Measurements from ENCODE around the gene SPTBN1. TPM values are rescaled to one million over a fixed set of nuclear protein-coding genes. Genes with fewer than 3 reads are reported as not detected.

Gene SPTBN1
- total and polyA plus RNA-seq, 9 of the 15 experiments (the other 6 are each of a cell fraction or from before 2014, with no cell fraction given): 8.9 to 66.8 (median 31.4) TPM

DNA sequence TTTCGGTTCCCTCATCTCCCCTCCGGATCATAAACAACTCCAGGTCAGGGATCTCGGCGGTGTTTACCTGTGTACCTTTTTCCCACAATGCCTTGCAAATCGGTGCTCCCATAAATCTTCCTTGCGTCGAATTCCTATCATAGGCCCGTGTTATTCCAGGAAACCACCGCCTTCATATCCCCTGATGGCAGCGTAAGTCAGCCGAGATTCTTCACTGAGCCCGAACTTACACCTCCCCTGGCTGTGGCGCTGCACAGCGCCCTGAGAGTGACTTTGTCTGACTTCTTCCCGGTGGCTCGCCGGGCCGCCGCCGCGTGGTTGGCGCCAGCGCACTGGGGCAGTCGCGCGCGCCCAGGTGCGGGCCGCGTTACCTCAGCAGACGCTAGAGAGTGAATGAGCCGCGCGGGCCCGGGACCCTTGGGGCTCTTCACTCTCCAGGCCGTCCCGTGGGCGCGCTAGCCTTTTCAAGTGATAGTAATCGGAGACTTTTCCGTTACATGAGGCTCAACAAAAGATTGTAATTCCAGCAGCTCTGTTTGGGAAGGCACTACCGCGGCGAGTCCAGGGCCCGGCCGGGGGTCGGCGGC is 101.6 kb downstream of the SPTBN1 start (continued):
- TF ChIP-seq FOXK2 (conservative IDR thresholded peaks at IDR 0.05 in 1 of 2, IDR thresholded peaks at IDR 0.05 in 1 of 2; ENCODE audit: low read depth in 2 of 2) (peak; percentile 68 to 74), RCOR1 (IDR thresholded peaks at IDR 0.05; ENCODE audit: borderline replicate concordance in 1 of 2, low read depth in 2 of 2, low read length in 2 of 2) (peak in 1 of 2 experiments; percentile 75; a peak in 2 of 4 replicates), KDM5B (IDR thresholded peaks at IDR 0.05; ENCODE audit: insufficient replicate concordance, low read depth, low read length) (peak; percentile 53), RNF2 (IDR thresholded peaks at IDR 0.05) (0 out of 2 replicates have a peak, but pooled peaks have one; percentile 13), FOSL1 (tag; conservative IDR thresholded peaks at IDR 0.05) (peak; percentile 43; the same call in 1 of the 2 replicates), COPS2 (conservative IDR thresholded peaks at IDR 0.05) (no peak), TOE1 (IDR thresholded peaks at IDR 0.05; ENCODE audit: borderline replicate concordance) (no peak), TOE1 (CRISPR knock-in tag; IDR thresholded peaks at IDR 0.05; ENCODE audit: borderline replicate concordance, low read depth) (no peak), RAD21 (CRISPR knock-in tag; conservative IDR thresholded peaks at IDR 0.05 in 1 of 2, IDR thresholded peaks at IDR 0.05 in 1 of 2) (peak; percentile 21 to 41; a peak in 3 of 4 replicates), NEUROD1 (IDR thresholded peaks at IDR 0.05; ENCODE audit: borderline replicate concordance, low read depth, low read length, partially characterized antibody) (no peak), CBX5 (IDR thresholded peaks at IDR 0.05; ENCODE audit: borderline replicate concordance, low read depth) (peak; percentile 16; the same call in 1 of the 2 replicates), ZNF395 (CRISPR knock-in tag; IDR thresholded peaks at IDR 0.05) (peak; percentile 91; the same call in 1 of the 2 replicates), ASH1L (IDR thresholded peaks at IDR 0.05; ENCODE audit: borderline replicate concordance, low read depth, partially characterized antibody) (no peak), TCF7 (IDR thresholded peaks at IDR 0.05; ENCODE audit: borderline replicate concordance) (peak; percentile 46; the same call in 1 of the 2 replicates), ZFX (CRISPR knock-in tag; IDR thresholded peaks at IDR 0.05) (peak; percentile 92), ZNF75A (CRISPR knock-in tag; IDR thresholded peaks at IDR 0.05) (no peak), ZNF143 (CRISPR knock-in tag; IDR thresholded peaks at IDR 0.05) (peak; percentile 65; the same call in 1 of the 2 replicates), MEIS2 (IDR thresholded peaks at IDR 0.05; ENCODE audit: partially characterized antibody) (peak; percentile 94), GTF2E2 (tag; IDR thresholded peaks at IDR 0.05) (0 out of 2 replicates have a peak, but pooled peaks have one; percentile 1), SP1 (CRISPR knock-in tag; IDR thresholded peaks at IDR 0.05) (peak; percentile 17; the same call in 1 of the 2 replicates), RBM22 (IDR thresholded peaks at IDR 0.05; ENCODE audit: low read depth, low read length, poor library complexity, severe bottlenecking) (no peak), STAT5A (IDR thresholded peaks at IDR 0.05; ENCODE audit: borderline replicate concordance, low read length) (0 out of 2 replicates have a peak, but pooled peaks have one; percentile 16), PHF20 (IDR thresholded peaks at IDR 0.05; ENCODE audit: partially characterized antibody) (peak; percentile 47)
- TF ChIP-seq, protein P1, sequence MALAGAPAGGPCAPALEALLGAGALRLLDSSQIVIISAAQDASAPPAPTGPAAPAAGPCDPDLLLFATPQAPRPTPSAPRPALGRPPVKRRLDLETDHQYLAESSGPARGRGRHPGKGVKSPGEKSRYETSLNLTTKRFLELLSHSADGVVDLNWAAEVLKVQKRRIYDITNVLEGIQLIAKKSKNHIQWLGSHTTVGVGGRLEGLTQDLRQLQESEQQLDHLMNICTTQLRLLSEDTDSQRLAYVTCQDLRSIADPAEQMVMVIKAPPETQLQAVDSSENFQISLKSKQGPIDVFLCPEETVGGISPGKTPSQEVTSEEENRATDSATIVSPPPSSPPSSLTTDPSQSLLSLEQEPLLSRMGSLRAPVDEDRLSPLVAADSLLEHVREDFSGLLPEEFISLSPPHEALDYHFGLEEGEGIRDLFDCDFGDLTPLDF (CRISPR knock-in tag; IDR thresholded peaks at IDR 0.05): peak; percentile 75; the same call in 1 of the 2 replicates

All from K562 (cell line).